Adrenal gland (tissue), 5 donors: Measurements from ENCODE around the gene DNAJB2.

Source experiments
- CTCF ChIP-seq, 6 experiments: fragments of 450-650 bp in 4 of 6; fragments of 200-600 bp in 2 of 6; sonication (generic) in 1 of 6; IDR thresholded peaks; 1 replicate in 5 of 6; 2 replicates in 1 of 6; pipeline versions ENCODE4 v1.5.1 to v1.8.0; 2016 to 2021; ENCODE audit warnings: antibody characterized with exemption in 6 of 6, mild to moderate bottlenecking in 2 of 6, moderate library complexity in 1 of 6
- POLR2A ChIP-seq, 2 donors: fragments of 450-650 bp; IDR thresholded peaks; one replicate each; pipeline ENCODE4 v1.6.1; 2017; ENCODE audit warnings: antibody characterized with exemption in 2 of 2, mild to moderate bottlenecking in 2 of 2, moderate library complexity in 1 of 2
- donor health status: DM: no; HTN: no; CAD: no.

GRCh38 chr2:219230059-219230540 is 49.1 kb upstream of the DNAJB2 start:
- TF ChIP-seq CTCF (IDR thresholded peaks at IDR 0.05) (no peak), POLR2A (IDR thresholded peaks at IDR 0.05) (no peak)
